GM21786 (cell line): ENCODE measurements around the gene NUPR1.
A peak's percentile ranks its signal among the peaks of the same experiment; 100 is the strongest.
"Not testable (repeated sequence)": the region's sequence is repeated elsewhere in the genome, so short reads cannot be mapped to it uniquely, and the experiment has no call there.

ENCODE experiments used
- ATAC-seq: cut with Tn5 transposase; IDR thresholded peaks from one replicate; pipeline ENCODE4 v1.9.1; 2021; ENCODE audit not compliant: unreplicated experiment

The NUPR1 gene

DNA sequence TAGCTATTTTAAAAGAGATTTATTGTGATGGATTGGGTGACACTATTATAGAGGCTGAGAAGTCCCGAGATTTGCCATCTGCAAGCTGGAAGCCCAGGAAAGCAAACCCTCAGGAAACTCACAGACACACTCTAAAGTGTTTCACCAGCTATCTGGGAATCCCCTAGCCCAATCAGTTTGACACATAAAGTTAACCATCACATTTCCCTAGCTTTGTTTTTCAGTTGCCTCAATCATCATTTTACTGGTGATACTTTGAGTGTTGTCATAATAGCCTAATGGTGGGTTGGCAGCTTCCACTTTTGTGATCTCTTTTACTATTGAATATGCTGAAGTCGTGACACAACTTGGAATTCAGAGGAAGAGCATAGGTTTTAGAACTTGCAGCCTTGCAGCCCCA, 16.8 kb upstream of the NUPR1 start:
- no peak for ATAC-seq

DNA sequence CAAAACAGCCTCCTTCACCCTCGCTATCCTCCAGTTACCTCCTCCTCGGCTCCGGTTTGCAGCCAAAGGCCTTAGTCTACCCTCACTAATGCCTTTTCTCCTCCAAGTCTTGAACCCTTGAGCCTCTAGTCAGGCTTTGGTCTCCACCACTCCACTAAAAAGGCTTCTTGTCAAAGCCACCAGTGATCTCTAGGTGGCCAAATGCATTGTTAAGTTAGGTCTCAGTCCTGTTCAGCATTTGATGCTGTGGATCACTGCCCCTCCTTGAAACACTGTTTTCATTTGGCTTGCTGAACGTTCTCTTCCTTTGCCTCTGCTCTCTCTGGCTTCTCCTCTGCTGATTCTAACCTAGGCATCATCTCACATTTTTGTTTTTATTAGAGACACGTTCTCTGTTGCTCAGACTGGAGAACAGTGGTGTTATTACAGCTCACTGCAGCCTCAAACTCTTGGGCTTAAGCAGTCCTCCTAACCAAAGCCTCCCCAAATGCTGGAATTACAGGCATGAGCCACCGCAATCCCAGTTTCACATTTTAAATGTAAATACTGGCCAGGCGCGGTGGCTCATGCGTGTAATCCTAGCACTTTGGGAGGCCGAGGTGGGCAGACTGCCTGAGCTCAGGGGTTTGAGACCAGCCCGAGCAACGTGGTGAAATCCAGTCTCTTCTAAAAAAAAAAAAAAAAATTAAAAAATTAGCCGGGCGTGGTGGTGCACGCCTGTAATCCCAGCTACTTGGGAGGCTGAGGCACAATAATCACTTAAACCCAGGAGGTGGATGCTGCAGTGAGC, 16.1 kb upstream of the NUPR1 start:
- ATAC-seq = no peak

DNA sequence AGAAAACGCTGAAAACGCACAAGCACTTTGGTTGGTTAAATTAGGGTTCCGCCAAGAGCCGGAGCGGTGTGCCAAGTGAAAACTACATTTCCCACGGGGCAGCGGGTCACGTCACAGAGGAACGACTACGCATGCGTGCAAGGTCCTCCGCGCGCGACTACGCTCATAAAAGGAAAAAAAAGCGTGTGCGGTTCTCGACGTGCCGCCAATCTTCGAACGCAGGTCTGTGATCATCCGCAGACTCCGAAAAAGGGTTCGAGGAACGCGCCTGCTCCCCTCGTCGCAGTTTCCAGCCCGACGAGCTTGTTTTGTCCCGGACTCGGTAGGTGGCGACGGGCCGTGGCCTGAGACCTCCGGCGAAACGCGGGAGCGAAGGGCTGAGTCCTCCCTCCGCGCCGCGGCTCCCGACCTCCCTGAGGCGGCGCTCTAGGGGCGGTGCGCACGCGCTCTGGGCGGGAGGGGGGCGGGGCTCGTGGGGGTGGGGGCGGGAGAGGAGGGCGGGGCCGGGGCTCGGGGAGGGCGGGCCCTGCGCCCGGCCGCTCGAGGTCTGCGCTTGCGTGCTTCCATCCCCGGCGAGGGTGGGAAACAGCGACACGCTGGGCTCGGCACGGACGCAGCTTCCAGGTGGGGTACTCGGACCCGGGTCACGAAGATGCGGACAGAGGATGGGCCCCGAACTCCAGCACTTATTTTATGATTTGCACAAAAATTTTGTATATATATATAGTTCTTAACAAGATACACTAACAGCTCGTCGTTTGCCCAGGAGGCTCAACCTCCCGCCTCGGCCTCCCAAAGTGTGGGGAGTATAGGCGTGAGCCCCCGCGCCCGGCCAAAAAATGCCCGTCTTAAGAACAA, 15.2 kb upstream of the NUPR1 start, which contains the start of gene SGF29:
Gene SGF29, plus strand, starts transcription at position 145 of the 858 bp plus-strand sequence. CDS start 27,150 bp downstream, outside the sequence.
- peak; percentile 73 for ATAC-seq

DNA sequence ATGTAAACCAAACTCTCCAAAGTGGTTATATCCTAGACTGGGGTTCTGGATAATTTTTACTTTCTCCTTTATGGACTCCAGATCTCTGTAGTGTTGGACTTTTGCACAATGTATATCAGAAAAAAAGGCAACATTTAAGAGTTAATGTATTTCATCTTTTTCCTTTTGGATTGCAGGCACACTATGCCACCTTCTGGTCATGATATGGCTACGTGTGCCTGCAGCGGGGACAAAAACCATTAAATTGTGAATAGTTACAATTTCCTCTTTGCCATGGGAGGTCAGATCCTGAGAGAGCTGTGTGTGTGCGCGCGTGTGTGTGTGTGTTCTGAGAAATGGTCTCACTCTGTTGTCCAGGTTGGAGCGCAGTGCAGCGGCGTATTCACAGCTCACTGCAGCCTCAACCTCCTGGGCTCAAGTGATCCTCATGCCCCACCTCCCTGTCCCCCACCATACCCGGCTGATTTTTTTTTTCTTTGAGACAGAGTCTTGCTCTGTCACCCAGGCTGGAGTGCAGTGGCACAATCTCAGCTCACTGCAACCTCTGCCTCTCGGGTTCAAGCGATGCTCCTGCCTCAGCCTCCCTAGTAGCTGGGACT, 10.6 kb upstream of the NUPR1 start:
- ATAC-seq = no peak

DNA sequence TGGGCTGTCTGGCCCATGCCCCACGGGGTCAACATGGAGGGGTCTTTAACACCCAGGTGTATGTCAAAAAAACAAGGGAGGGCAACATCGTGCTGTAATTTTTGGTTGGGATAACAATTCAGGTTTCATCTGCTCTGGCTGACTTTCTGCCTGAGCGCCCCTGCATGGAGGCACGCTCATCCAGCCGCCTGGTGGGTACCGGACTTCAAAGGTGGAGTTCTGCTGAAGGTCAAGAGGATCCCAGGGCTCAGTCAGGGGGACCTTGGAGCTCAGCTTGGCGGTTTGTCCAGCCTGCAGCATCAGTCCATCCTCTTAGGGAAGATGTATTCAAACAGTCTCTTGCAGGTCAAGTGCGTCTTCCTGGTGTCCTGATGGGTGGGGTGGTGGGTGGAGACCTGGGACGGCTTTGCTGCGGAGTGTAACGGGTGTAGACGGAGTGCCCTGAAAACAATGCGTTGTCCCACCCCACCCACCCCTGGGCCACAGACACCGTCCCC, 9.6 kb upstream of the NUPR1 start:
- no peak for ATAC-seq

DNA sequence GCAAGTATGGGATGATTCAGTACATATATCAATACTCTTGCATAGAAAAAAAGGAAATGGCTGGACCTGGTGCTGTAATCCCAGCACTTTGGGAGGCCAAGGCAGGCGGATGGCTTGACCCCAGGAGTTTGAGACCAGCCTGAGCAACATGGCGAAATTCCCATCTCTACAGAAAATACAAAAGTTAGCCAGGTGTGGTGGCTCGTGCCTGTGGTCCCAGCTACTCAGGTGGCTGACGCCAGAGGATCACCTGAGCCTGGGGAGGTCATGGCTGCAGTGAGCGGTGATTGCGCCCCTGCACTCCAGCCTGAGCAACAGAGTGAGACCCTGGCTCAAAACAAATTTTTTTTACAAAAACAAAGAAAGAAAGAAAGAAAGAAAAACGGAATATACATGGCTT, 7.9 kb upstream of the NUPR1 start:
- no peak for ATAC-seq

DNA sequence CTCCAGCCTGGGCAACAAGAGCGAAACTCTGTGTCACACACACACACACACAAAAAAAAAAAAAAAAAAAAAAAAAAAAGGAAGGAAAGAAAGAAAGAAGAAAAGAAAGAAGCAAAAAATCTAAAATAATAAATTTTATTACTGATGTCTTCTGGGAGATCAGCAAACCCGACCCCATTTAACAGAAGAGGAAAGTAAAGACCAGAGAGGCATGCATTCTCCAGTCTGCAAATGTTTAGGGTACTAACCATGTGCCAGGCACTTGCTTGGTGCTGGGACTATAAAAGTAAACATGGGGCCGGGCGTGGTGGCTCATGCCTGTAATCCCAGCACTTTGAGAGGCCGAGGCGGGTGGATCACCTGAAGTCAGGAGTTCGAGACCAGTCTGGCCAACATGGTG, 7.2 kb upstream of the NUPR1 start:
- ATAC-seq = not testable (repeated sequence)

DNA sequence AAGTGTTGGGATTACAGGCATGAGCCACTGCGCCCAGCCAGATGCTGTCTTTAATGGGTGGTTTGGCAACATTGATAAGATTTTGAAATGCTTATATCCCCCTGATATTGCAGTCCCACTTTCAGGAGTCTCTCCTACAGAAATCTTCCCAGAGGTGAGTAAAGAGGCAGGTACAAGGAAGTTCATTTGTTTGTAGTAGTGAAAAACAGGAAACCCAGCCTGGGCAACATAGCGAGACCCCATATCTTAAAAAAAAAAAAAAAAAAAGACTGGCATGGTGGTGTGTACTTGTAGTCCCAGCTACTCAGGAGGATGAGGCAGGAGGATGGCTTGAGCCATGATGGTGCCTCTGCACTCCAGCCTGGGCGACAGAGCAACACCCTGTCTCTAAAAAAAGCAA, 6.2 kb upstream of the NUPR1 start:
- no peak for ATAC-seq

DNA sequence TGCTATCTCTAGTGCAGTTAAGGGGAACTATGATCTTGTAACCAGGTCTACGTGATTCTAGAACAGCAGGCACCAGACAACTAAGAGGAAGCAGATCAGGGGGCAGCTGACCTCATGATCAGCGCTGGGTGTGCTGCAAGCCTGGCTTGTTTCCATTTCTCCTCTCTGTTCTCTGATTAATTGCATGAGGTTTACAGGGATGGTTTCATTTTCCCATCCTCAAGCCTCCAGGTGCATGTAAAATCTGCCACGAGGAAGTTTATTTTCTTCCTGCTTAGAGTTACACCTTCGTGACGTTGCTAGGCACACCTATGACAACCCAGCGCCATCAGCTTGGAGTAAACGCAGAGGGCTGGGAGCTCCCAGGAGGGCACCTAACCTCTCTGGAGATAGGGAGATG, 4.3 kb upstream of the NUPR1 start:
- no peak for ATAC-seq

DNA sequence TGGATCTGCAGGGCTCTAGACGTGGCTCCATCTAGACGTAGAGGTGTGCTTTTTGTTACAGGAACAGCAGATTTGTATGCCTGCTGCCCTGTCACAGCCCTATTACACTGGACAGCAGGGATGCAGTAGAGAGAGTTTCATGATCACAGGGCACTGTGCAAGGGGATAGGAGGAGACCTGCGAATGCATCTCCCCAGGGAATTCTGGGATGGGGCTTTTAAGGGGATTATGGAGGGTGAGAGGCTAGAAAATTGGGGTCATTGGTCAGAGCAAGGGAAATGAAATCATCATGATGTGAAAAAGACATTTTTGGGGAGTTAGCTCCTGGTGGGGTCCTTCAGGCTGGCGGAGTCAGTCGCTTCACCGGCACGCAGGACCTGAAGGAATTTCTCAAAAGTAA, 3.9 kb upstream of the NUPR1 start:
- no peak for ATAC-seq

DNA sequence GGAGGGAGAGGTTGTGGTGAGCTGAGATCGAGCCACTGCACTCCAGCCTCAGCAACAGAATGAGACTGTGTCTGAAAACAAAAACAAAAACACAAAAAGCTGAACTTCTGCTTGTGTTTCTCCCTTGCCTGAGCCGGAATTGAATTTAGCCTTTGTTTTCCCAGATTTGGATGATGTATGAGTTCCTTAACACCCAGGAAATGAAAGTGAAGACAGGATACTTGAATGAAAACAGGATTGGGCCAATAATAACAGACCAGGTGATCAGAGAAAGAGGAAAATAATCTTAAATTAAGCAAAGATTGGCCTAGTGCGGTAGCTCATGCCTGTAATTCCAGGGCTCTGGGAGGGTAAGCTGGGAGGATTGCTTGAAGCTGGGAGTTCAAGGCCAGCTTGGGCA, 1.6 kb upstream of the NUPR1 start:
- no peak for ATAC-seq

DNA sequence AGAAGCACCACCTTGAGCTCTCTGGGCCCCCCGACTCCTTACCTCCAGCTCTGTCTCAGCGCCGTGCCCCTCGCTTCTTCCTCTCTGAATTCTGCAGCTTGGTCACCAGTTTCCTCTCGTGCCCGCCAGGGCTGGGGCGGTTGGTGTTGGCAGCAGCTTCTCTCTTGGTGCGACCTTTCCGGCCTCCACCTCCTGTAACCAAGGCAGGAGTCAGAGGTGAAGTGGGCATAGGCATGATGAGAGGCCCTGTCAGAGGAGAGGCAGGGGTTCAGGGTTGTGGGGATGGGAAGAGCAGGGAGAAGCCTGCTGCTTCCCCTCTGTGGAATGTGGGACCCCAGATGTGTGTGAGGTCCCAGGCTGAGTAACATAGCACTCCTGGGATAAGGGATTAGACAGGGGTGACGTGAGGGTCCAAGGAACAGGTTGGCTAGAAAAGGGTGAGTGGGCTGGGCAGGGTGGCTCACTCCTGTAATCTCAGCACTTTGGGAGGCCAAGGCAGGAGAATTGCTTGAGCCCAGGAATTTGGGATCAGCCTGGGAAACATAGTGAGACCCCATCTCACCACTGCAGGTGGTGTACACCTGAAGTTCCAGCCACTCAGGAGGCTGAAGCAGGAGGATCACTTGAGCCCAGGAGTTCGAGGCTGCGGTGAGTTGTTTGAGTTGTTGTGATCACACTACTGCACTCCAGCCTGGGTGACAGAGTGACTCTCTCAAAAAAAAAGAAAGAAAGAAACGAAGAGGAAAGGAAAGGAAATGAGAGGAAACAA, 626 bp downstream of the NUPR1 start:
- no peak for ATAC-seq

DNA sequence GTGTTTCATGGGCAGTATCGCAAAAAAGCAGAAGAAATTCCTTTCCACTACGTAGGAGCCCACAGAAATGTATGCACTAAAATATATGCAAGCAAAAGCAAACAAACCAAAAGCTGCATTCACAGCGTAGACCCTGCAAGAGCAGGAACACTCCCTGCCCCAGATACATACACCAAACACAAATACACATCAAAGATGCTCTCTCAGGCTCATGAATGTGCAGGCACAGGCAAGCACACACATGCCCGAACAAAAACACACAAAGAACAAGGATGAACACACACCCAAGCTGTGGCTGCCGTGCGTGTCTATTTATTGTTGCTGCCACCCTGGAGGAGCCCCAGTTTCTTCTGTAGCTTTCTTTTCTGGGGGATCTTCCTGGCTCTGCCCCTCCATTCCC, 1.7 kb downstream of the NUPR1 start:
- ATAC-seq = no peak

DNA sequence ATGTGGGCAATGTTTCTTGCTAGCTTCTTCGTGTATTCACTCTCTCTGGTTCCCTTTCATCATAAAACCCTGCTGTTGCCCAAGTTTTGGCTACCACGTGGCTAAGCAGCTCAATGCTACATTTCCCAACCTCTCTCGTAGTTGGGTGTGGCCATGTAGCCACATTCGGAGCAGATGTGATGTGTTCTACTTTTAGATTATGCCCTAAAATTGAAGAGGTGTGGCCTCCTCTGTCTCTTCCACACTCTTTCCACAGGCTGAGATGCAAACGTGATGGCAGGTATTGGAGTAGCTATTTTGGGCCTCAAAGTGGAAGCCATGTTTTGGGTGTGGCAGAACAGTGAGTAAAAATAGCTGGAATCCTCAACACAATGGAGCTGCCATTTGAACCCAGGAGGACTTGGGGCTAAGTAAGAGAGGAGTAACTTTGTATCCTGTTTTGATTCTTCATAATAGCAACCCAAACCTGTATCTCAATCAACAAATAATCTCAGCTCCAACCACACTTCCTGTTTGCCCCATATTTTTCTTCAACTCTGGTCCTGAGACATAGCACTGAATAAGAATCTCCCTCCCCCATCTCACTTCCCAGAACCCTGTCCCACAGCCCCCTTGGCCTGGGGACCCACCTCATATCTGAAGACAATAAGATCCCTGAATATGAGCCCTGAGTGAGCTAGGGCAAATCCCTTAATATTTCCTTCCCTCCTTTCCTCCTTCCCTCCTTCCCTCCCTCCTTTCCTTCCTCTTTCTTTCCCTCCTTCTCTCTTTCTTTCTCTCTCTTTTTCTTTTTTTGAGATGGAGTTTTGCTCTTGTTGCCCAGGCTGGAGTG, 4.0 kb downstream of the NUPR1 start:
- ATAC-seq = no peak

DNA sequence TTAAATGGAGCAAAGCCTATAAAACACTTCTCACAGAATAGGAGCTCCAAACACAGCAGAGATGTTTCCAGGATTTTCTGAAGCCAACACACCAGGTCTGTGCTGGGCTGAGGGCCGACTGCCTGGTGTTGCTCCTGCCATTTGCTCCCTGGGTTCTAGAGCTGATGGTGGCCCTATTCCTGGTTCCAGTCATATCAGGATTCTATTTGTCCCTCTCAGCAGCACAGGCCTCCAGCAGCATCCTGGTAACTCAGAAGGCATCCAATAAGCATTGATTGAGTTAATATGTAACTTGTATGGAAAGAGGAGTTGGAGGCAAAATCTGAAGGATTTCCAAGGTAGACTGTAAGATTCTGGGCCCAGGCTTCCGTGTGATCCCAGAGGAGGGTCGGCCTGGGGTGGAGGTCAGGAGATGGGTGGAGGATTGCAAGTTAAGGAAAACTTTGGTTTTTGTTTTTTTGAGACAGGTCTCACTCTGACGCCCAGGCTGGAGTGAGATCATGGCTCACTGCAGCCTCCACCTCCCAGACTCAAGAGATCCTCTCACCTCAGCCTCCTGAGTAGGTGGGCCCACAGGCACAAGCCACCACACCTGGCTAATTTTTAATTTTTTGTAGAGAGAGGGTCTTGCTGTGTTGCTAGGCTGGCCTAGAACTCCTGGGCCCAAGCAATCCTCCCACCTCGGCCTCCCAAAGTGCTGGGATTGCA, 5.7 kb downstream of the NUPR1 start:
- ATAC-seq = no peak

DNA sequence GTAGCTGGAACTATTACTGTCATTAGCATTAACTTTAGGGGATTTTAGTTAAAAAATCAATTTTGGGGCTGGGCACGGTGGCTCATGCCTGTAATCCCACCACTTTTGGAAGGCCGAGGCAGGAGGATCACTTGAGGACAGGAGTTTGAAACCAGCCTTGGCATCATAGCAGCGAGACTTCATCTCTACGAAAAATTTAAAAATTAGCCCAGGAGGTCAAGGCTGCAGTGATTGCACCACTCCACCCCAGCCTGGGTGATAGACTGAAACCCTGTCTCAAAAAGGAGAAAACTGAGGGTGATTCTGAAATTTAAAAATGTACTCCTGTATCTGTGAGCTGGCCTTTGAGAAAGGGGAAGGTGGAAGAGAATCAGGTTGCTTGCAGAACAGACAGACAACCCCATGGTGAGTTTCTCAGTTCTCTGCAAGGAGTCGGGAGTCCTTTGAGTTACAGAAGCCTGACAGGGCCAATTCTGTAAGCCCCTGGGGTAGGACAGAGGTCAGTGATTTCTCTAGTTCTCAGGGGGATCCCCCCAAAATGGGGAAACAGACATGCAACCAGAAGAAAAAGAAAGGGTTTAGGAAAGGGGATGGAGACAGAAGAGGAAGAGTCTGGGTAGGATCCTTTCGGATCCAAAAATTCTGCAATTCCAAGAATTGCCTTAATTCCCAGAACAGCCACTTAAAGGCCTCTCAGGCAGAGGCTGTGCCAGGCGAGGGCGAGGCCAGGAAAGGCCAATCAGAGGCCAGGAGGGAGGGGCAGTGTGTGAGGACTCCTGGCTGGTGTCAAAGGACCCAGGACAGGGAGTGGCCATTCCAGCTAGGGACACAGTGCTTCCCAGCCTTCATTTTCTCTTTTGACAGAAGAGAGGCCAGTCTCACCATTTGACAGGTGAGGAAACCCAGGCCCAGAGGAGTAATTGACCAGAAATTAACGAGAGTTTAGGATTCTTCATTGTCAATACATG, 6.7 kb downstream of the NUPR1 start:
- no peak for ATAC-seq

DNA sequence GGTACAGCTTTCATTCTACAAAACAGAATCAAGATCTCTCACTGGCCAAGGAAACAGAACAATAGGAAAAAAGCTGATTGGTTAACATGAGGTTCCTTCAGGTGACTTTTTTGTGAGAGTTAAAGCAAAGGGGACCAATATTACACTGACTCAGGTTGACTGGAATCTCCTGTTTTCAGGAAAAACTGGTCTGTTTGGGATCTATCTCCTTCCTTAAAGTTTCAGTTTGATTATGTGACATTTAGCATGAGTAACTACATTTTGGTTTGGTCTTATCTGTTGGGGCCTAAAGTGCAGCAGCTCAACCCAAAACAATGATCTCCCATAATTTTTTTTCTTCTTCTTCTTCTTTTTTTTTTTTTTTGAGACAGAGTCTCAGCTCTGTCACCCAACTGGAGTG, 9.7 kb downstream of the NUPR1 start:
- no peak for ATAC-seq

DNA sequence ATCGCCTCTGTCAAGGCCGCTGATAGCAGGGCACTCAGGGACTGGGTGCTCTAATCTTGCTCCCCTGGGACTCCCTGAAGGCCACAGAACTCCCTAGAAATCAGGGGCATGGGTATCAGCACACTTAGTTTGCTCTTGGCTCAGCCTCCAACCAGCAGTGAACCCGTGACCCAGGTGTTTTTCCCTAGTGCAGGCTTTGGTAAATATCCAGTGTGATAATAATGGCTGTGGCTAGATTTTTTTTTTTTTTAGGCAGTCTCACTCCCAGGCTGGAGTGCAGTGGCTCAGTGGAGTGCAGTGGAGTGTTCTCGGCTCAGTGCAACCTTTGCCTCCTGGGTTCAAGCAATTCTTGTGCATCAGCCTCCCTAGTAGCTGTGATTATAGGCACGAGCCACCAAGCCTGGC, 10.3 kb downstream of the NUPR1 start:
- ATAC-seq = no peak
